Cardiac muscle cell (in vitro differentiated cells and primary cell): ENCODE results near the gene RGS16. TPM values are rescaled to one million over a fixed set of nuclear protein-coding genes. Genes with fewer than 3 reads are reported as not detected.

Source experiments
- DNase-seq, 2 donors: peaks; one replicate each; pipeline versions ENCODE4 v3.0.0 to v3.0.0-alpha.2; 2010 to 2017; ENCODE audit warnings: low read depth in 1 of 2, low spot score in 1 of 2
- H3K27ac ChIP-seq: fragments of 200-600 bp; sonication (generic); 2 replicates; pipeline ENCODE4 v1.5.1; 2016
- H3K27me3 ChIP-seq: fragments of 200-600 bp; sonication (generic); 2 replicates; pipeline ENCODE4 v1.6.0; 2016; ENCODE audit warnings: control low read depth
- H3K36me3 ChIP-seq: fragments of 200-600 bp; sonication (generic); 2 replicates; pipeline ENCODE4 v1.5.1; 2016; ENCODE audit warnings: control low read depth
- H3K4me1 ChIP-seq: fragments of 200-600 bp; sonication (generic); 2 replicates; pipeline ENCODE4 v1.8.1; 2017; ENCODE audit warnings: low read depth, mild to moderate bottlenecking, mixed run types
- H3K4me3 ChIP-seq: fragments of 200-600 bp; sonication (generic); 2 replicates; pipeline ENCODE4 v1.5.1; 2016; ENCODE audit warnings: mild to moderate bottlenecking
- H3K9me3 ChIP-seq: fragments of 200-600 bp; sonication (generic); 2 replicates; pipeline ENCODE4 v1.5.1; 2017; ENCODE audit warnings: low read depth, mild to moderate bottlenecking, control low read depth
- polyA plus RNA-seq: library from polyadenylated mRNA; unstranded; fragments of >200 nt; fragmentation: Nextera tagmentation; extraction: Ambion mirVana; gene quantifications from 2 replicates; pipeline ENCODE4 v1.2.1, GENCODE V29; 2016
- total RNA-seq: library from RNA; depleted of rRNA; stranded (reverse); fragments of >200 nt; gene quantifications from 2 replicates; pipeline ENCODE4 v1.2.3, GENCODE V29; 2016
- TF ChIP-seq, protein P1 (sequence below): IDR thresholded peaks from 2 replicates; pipeline ENCODE4 v1.5.1; 2012; ENCODE audit warnings: low read depth, mild to moderate bottlenecking, low read length

The RGS16 gene
- total and polyA plus RNA-seq, 2 experiments from 2014 or later: 0.93 to 1.3 TPM

DNA sequence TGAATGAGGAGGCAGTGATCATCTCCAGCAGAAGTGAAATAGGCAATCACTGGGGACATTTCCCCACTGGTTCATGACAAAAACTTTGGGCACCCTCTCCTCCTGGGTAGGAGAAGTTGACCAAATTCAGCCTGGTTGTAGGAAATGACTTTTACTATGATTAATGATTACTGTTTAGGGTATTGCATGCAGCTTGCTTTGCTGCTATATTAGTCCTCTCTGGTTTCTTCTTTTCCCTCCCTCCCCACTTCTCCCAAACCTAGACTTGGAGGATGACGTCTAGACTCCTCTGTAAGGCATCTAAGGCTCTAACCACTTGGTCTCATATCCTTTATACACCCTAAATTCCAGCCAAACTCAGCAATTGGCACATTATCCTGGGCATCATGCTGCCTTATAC is 3.4 kb upstream of the RGS16 start:
- TF ChIP-seq, protein P1, sequence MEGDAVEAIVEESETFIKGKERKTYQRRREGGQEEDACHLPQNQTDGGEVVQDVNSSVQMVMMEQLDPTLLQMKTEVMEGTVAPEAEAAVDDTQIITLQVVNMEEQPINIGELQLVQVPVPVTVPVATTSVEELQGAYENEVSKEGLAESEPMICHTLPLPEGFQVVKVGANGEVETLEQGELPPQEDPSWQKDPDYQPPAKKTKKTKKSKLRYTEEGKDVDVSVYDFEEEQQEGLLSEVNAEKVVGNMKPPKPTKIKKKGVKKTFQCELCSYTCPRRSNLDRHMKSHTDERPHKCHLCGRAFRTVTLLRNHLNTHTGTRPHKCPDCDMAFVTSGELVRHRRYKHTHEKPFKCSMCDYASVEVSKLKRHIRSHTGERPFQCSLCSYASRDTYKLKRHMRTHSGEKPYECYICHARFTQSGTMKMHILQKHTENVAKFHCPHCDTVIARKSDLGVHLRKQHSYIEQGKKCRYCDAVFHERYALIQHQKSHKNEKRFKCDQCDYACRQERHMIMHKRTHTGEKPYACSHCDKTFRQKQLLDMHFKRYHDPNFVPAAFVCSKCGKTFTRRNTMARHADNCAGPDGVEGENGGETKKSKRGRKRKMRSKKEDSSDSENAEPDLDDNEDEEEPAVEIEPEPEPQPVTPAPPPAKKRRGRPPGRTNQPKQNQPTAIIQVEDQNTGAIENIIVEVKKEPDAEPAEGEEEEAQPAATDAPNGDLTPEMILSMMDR: no peak
- H3K36me3 ChIP-seq: no peaks in the 10 kb centered on the region
- H3K27ac ChIP-seq: no peak overlapping the region
- H3K4me1 ChIP-seq: no peaks in the 10 kb centered on the region
- peaks cover 19% of the 10 kb centered on the region for H3K27me3 ChIP-seq
- no peaks in the 10 kb centered on the region for H3K9me3 ChIP-seq
- DNase-seq: no peak
- H3K4me3 ChIP-seq: no peak overlapping the region

DNA sequence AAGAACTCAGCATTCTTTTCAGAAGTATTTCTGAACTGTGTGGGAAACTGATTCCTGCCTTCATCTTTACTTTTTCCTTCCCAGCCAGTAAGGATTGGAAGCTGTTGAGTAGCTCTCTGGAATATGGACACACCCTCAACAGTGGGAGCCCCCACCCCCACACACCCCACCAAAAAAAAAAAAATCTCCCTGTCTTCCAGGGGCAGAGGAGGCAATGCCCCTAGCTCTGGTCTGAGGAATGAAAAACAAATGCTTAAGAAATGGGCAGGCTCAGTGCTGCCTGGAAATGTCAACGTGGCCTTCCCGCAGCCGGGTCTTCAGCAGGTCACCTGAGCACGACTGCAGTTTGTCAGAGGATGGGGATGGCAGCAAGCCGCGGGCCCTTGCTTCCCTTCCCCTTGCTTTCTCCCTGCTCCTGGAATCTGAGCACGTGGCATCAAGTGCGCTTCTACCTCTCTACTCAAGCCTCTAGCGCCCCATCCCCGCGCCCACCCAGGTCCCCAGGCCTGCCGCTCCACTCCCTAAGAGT is 479 bp downstream of the RGS16 start:
- TF ChIP-seq, protein P1: no peak
- Histone ChIP-seq H3K4me1 (peaks cover 4% of the 10 kb centered on the region), H3K4me3 (peak overlapping the region; percentile 21), H3K36me3 (no peaks in the 10 kb centered on the region), H3K27ac (no peak overlapping the region), H3K27me3 (peaks cover 19% of the 10 kb centered on the region), H3K9me3 (no peaks in the 10 kb centered on the region)
- DNase-seq: peak in 1 of 2 donors; percentile 50

DNA sequence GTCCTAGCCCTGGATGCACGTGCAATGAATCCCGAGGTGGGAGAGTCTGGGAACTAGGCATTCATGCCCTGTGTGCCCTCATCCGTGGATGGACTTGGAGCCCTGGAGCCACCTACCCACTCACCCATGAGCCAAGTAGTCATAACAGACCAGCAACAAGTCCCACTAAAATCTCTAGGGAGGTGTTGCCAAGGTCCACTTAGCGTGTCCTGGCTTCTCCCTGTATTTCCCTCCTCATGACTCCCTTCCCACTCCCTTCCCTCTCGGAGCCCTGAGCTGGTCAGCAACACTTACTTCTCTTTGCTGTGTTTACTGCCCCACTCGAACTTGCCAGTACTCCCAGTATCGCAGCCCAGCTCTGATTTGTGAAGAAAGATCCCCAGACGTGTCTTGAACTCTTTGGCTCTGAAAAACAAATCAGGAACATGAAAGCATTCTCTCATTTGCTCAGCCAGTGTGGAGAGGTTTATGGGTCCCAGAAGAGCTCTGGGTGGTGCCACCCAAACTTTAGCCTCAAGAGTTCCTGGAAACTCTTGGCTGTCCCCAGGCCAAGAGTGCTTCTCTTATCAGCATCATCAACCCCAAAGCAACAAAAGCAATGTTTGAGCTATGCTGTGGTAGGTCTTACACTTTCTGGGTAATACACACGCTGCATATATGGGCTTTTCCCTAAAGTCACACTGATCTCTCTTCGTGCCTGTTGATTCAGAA is 1.1 kb downstream of the RGS16 start:
- Histone ChIP-seq H3K36me3 (no peaks in the 10 kb centered on the region), H3K27ac (no peak overlapping the region), H3K4me1 (peaks cover 4% of the 10 kb centered on the region), H3K9me3 (no peaks in the 10 kb centered on the region), H3K4me3 (no peak overlapping the region), H3K27me3 (peaks cover 19% of the 10 kb centered on the region)
- TF ChIP-seq, protein P1: no peak
- DNase-seq: no peak

DNA sequence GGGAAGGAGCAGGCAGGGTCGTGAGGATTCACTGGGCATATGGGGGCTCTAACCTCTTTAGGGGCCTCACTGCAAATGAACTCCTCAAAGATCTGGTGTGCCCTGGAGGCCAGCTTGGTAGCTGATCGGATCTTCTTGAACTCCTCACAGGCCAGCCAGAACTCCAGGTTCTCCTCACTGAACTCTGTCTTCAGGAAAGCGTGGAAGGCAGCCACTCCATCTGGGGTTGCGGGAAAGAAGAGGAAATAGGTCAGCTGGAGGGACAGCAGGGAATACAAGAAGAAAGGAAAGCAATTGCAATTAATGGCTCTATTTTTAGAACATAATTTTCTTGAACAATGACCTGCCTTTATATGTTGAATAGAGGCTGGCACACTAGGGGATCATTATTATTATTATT is 2.3 kb downstream of the RGS16 start:
- TF ChIP-seq, protein P1: no peak
- Histone ChIP-seq H3K4me1 (peaks cover 4% of the 10 kb centered on the region), H3K9me3 (no peaks in the 10 kb centered on the region), H3K27me3 (peaks cover 12% of the 10 kb centered on the region), H3K4me3 (no peak overlapping the region), H3K36me3 (no peaks in the 10 kb centered on the region), H3K27ac (no peak overlapping the region)
- no peak for DNase-seq

DNA sequence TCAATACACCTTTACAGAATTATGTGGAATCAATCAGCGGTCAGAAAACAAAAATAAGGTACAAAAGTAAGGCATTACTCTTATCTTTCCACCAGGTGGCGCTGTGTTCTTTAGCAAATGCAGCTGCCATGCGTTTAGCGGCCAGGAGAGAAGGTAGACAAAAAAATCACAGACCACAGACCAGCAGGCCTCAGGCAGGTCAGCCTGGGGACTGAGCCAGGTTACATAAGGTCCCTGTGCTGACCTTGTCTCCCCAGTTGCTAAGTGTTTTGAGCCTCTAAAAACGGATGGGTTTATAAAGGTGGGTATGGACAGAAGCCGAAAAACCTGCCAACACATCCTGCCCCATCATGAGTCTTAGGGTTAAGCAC is 2.8 kb downstream of the RGS16 start:
- H3K9me3 ChIP-seq: no peaks in the 10 kb centered on the region
- H3K4me1 ChIP-seq: peaks cover 4% of the 10 kb centered on the region
- no peaks in the 10 kb centered on the region for H3K36me3 ChIP-seq
- TF ChIP-seq, protein P1: peak; percentile 69
- H3K27ac ChIP-seq: no peak overlapping the region
- peak; percentile 89 to 93 for DNase-seq
- H3K4me3 ChIP-seq: no peak overlapping the region
- peaks cover 11% of the 10 kb centered on the region for H3K27me3 ChIP-seq
